Naive thymus-derived CD8-positive, alpha-beta T cell (primary cell): ENCODE data around the gene COQ10B. TPM values are rescaled to one million over a fixed set of nuclear protein-coding genes. Genes with fewer than 3 reads are reported as not detected.
"Not testable (repeated sequence)": the region's sequence is repeated elsewhere in the genome, so short reads cannot be mapped to it uniquely, and the experiment has no call there.

Experiments used
- ATAC-seq, 2 donors: fragments of 150-1000 bp; cut with Tn5 transposase in 1 of 2; sonication (Bioruptor Pico), chemical (Tn5 transposase) in 1 of 2; 1 replicate in 1 of 2; 2 replicates in 1 of 2; pipeline ENCODE4 v1.10.0; 2021; ENCODE audit warnings: mild to moderate bottlenecking in 2 of 2, moderate library complexity in 2 of 2
- POLR2A ChIA-PET: fragments of 350-600 bp; sonication (Branson Sonifier 250); formaldehyde crosslinking; loops from one replicate; lab custom pipeline; 2021; ENCODE audit warnings: antibody characterized with exemption; lab: Charles Lee
- DNase-seq, 10 donors: peaks; one replicate each; pipeline versions ENCODE4 v3.0.0 to v3.0.0-alpha.2; 2020 to 2022
- H3K27ac Mint-ChIP-seq, 10 donors: one replicate each; pipeline ENCODE4 v1.8.0; 2020 to 2022; ENCODE audit warnings: mild to moderate bottlenecking in 10 of 10, mixed read lengths in 10 of 10, moderate library complexity in 4 of 10, inconsistent platforms in 1 of 10
- H3K27me3 Mint-ChIP-seq, 5 donors: one replicate each; pipeline ENCODE4 v1.8.0; 2021 to 2022; ENCODE audit warnings: mixed read lengths in 5 of 5
- H3K36me3 Mint-ChIP-seq, 3 donors: one replicate each; pipeline ENCODE4 v1.8.0; 2020 to 2022; ENCODE audit warnings: mixed read lengths in 3 of 3, mild to moderate bottlenecking in 2 of 3, inconsistent platforms in 1 of 3
- H3K4me1 Mint-ChIP-seq, 4 donors: one replicate each; pipeline ENCODE4 v1.8.0; 2021 to 2022; ENCODE audit warnings: mixed read lengths in 4 of 4
- H3K4me3 Mint-ChIP-seq, 10 donors: one replicate each; pipeline ENCODE4 v1.8.0; 2020 to 2022; ENCODE audit warnings: mild to moderate bottlenecking in 10 of 10, mixed read lengths in 10 of 10, moderate library complexity in 6 of 10, inconsistent platforms in 1 of 10
- H3K9me3 Mint-ChIP-seq, 9 donors: one replicate each; pipeline ENCODE4 v1.8.0; 2020 to 2022; ENCODE audit warnings: mixed read lengths in 9 of 9, mild to moderate bottlenecking in 3 of 9, inconsistent platforms in 1 of 9, moderate library complexity in 1 of 9
- polyA plus RNA-seq, 3 donors: library from polyadenylated mRNA; unstranded; fragments of 300-500 nt; fragmentation: Illumina TruSeq; gene quantifications; one replicate each; pipeline ENCODE4 v1.2.3, GENCODE V29; 2021
- total RNA-seq, 8 experiments: library from RNA in 2 of 8; stranded (reverse) in 2 of 8; gene quantifications; one replicate each; pipeline ENCODE4 v1.2.3 and lab custom pipeline; 2021 to 2026

The COQ10B gene
- total and polyA plus RNA-seq, 5 experiments from 2014 or later, result 30.0 to 43.4 (median 35.1) TPM

GRCh38 chr2:197453914-197454398, 604 bp downstream of the COQ10B start:
- peak overlapping the region; percentile 100 for H3K27ac Mint-ChIP-seq
- peaks cover 25 to 59% (median 51%) of the 10 kb centered on the region in 4 donors for H3K4me1 Mint-ChIP-seq

DNA sequence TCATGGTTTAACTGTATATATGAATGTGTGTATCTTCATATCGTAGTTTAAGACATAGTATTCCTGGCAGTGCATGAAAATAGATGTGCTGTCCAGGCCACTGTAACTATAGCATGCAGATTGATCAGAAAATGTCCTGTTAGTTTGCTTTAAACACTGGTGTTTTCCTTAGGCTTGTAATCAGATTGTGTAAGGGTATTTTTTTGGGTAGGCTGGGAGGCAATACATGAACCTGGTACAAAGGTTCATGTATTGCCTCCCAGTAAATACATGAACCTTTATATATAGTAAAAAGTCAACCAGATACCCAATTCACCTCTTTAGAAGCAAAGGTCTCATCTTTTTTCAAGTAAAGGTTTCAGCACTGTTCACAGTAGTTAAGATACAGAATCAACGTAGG, 1.6 kb downstream of the COQ10B start:
- H3K27me3 Mint-ChIP-seq, result no peaks in the 10 kb centered on the region
- no peak for DNase-seq
- POLR2A ChIA-PET, result interaction anchor here (0.6 to 8.3 kb wide), 3 partner anchors 12 to 45 kb away, joined by 3 to 187 read pairs (median 3); partner anchors contain the start of genes HSPD1, HSPE1 and SF3B1
- peak overlapping the region; percentile 98 to 100 (median 100) for H3K4me3 Mint-ChIP-seq
- ATAC-seq, result no peak
- H3K36me3 Mint-ChIP-seq, result peaks cover 0 to 21% (median 6%) of the 10 kb centered on the region in 3 donors
- peaks cover 27 to 69% (median 57%) of the 10 kb centered on the region in 4 donors for H3K4me1 Mint-ChIP-seq
- H3K9me3 Mint-ChIP-seq, result no peaks in the 10 kb centered on the region
- H3K27ac Mint-ChIP-seq, result peak overlapping the region; percentile 32 to 100 (median 86)

More at GRCh38 chr2:197453914-197454398, 604 bp downstream of the COQ10B start:
- ATAC-seq (no peak), DNase-seq (no peak)
- Mint-ChIP-seq H3K9me3 (no peaks in the 10 kb centered on the region), H3K27me3 (no peaks in the 10 kb centered on the region), H3K36me3 (peaks cover 0 to 11% (median 3%) of the 10 kb centered on the region in 3 donors), H3K4me3 (peak overlapping the region; percentile 98 to 100 (median 100))
- POLR2A ChIA-PET, result interaction anchor here (0.7 to 8.3 kb wide), 6 partner anchors 9 to 62 kb away, joined by 3 to 187 read pairs (median 14); partner anchors contain the start of genes HSPD1, HSPE1, MOB4 and SF3B1

DNA sequence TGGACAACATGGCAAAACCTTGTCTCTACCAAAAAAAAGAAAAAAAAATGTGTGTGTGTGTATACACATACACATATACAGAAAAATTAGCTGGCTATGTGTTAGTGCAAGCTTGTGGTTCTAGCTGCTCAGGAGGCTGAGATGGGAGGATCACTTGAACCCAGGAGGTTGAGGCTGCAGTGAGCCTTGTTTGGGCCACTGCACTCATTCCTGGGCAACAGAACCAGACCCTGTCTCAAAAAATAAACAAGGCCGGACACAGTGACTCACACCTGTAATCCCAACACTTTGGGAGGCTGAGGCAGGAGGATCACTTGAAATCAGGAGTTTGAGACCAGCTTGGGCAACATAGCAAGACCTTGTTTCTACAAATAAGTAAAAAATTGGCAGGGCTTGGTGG, 2.1 kb downstream of the COQ10B start:
- H3K27ac Mint-ChIP-seq, result peak overlapping the region in 7 of 10 donors; percentile 17 to 70 (median 49)

DNA sequence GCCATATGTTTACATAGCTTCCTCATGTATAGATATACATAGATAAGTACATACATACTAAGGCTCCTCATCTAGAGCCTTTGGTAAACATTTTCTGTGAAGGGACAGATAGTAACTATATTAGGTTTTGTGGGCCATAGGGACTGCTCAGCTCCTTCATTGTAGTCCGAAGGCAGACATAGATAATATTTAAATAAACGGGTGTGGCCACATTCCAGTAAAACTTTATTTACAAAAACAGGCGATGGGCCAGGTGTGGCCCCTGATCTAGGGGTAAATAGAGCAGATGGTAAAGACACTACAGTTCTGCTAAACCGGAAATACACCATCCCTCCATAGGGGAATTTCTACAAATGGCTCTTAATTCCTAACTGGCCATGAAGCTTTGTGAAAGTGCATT, 7.3 kb downstream of the COQ10B start:
- Mint-ChIP-seq H3K9me3 (no peaks in the 10 kb centered on the region), H3K4me3 (no peak overlapping the region), H3K27ac (peak overlapping the region in 2 of 10 donors; percentile 45 to 53), H3K36me3 (peaks cover 0 to 72% (median 15%) of the 10 kb centered on the region in 3 donors), H3K27me3 (no peaks in the 10 kb centered on the region), H3K4me1 (peaks cover 13 to 45% (median 34%) of the 10 kb centered on the region in 4 donors)
- no peak for ATAC-seq
- POLR2A ChIA-PET, result interaction anchor here (0.5 kb wide), 1 partner anchor 48 kb away, joined by 10 read pairs; no protein-coding TSS in a partner anchor
- no peak for DNase-seq

More for the DNA sequence above, 2.1 kb downstream of the COQ10B start:
- H3K27me3 Mint-ChIP-seq, result no peaks in the 10 kb centered on the region
- no peak for ATAC-seq
- H3K4me1 Mint-ChIP-seq, result peaks cover 27 to 69% (median 58%) of the 10 kb centered on the region in 4 donors
- H3K9me3 Mint-ChIP-seq, result no peaks in the 10 kb centered on the region
- no peak for DNase-seq
- peak overlapping the region; percentile 27 to 100 (median 52) for H3K4me3 Mint-ChIP-seq
- peaks cover 0 to 25% (median 7%) of the 10 kb centered on the region in 3 donors for H3K36me3 Mint-ChIP-seq
- POLR2A ChIA-PET, result interaction anchor here (0.6 to 8.3 kb wide), 4 partner anchors 12 to 45 kb away, joined by 3 to 187 read pairs (median 4); partner anchors contain the start of genes HSPD1, HSPE1 and SF3B1

DNA sequence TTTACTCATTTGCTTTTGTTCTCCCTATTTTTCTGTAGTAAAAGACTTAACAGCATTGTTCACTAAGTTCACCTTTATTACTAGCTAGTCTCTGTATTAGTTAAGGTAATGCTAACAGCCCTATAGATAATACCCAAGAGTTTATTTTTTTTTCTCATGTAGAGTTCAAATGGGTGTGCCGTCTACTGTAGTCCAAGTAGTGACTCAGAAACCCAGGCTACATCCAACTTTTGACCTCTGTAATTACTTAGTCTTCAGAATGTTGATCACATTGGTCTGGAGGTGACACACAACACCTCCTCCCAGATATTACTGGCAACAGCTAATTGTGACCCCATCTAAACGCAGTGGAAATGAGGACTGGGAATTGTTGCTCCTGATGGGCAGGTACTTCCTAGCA, 7.7 kb downstream of the COQ10B start:
- Mint-ChIP-seq H3K27ac (peak overlapping the region in 1 of 10 donors; percentile 53), H3K9me3 (no peaks in the 10 kb centered on the region), H3K4me3 (no peak overlapping the region), H3K27me3 (no peaks in the 10 kb centered on the region), H3K36me3 (peaks cover 0 to 77% (median 15%) of the 10 kb centered on the region in 3 donors), H3K4me1 (peaks cover 11 to 42% (median 31%) of the 10 kb centered on the region in 4 donors)
- no peak for DNase-seq
- ATAC-seq, result no peak
- POLR2A ChIA-PET, result interaction anchor here (0.5 kb wide), 1 partner anchor 49 kb away, joined by 10 read pairs; no protein-coding TSS in a partner anchor

GRCh38 chr2:197464175-197464574, 10.8 kb downstream of the COQ10B start:
- Mint-ChIP-seq H3K4me1 (peaks cover 6 to 22% (median 10%) of the 10 kb centered on the region in 4 donors), H3K4me3 (no peak overlapping the region), H3K27ac (peak overlapping the region in 2 of 10 donors; percentile 61 to 70), H3K27me3 (no peaks in the 10 kb centered on the region), H3K9me3 (no peaks in the 10 kb centered on the region), H3K36me3 (peaks cover 0 to 91% (median 26%) of the 10 kb centered on the region in 3 donors)
- ATAC-seq (no peak), DNase-seq (no peak)
- POLR2A ChIA-PET, result interaction anchor here (1.1 kb wide), 1 partner anchor 34 kb away, joined by 3 read pairs; no protein-coding TSS in a partner anchor

GRCh38 chr2:197472166-197472565, 18.8 kb downstream of the COQ10B start:
- Mint-ChIP-seq H3K4me3 (no peak overlapping the region), H3K4me1 (peaks cover 0 to 4% (median 2%) of the 10 kb centered on the region in 4 donors), H3K27ac (peak overlapping the region in 3 of 10 donors; percentile 61 to 79 (median 78)), H3K27me3 (no peaks in the 10 kb centered on the region), H3K9me3 (no peaks in the 10 kb centered on the region), H3K36me3 (peaks cover 4 to 86% (median 31%) of the 10 kb centered on the region in 3 donors)
- POLR2A ChIA-PET, result interaction anchor here (0.7 kb wide), 1 partner anchor 155 kb away, joined by 4 read pairs; no protein-coding TSS in a partner anchor
- no peak for ATAC-seq
- DNase-seq, result no peak

- ATAC-seq (no peak), DNase-seq (no peak)
- peak overlapping the region in 2 of 10 donors; percentile 10 to 74 for H3K27ac Mint-ChIP-seq
- POLR2A ChIA-PET, result interaction anchor here (0.6 kb wide), 1 partner anchor 11 kb away, joined by 3 read pairs; no protein-coding TSS in a partner anchor
- H3K4me3 Mint-ChIP-seq, result no peak overlapping the region
- H3K27me3 Mint-ChIP-seq, result no peaks in the 10 kb centered on the region
- H3K9me3 Mint-ChIP-seq, result peaks cover 0 to 5% (median 0%) of the 10 kb centered on the region in 9 donors
- peaks cover 8 to 69% (median 46%) of the 10 kb centered on the region in 3 donors for H3K36me3 Mint-ChIP-seq
- peaks cover 0 to 2% (median under 1%) of the 10 kb centered on the region in 4 donors for H3K4me1 Mint-ChIP-seq
Measured at GRCh38 chr2:197477797-197478196, 24.4 kb downstream of the COQ10B start.

GRCh38 chr2:197480165-197481036, 27.0 kb downstream of the COQ10B start:
- Mint-ChIP-seq H3K36me3 (peaks cover 6 to 61% (median 49%) of the 10 kb centered on the region in 3 donors), H3K9me3 (peaks cover 0 to 17% (median 4%) of the 10 kb centered on the region in 9 donors), H3K4me3 (no peak overlapping the region), H3K4me1 (peaks cover 0 to 4% (median under 1%) of the 10 kb centered on the region in 4 donors), H3K27me3 (no peaks in the 10 kb centered on the region), H3K27ac (peak overlapping the region in 4 of 10 donors; percentile 52 to 68 (median 61))
- DNase-seq (no peak), ATAC-seq (peak in 1 of 2 donors; percentile 15)
- POLR2A ChIA-PET, result interaction anchor here (0.6 to 1.2 kb wide), 2 partner anchors 44 to 74 kb away, joined by 3 to 4 read pairs; no protein-coding TSS in a partner anchor

- H3K36me3 Mint-ChIP-seq, result peaks cover 6 to 65% (median 54%) of the 10 kb centered on the region in 3 donors
- ATAC-seq, H3K27me3 Mint-ChIP-seq, DNase-seq, H3K4me3 Mint-ChIP-seq, H3K4me1 Mint-ChIP-seq: not testable (repeated sequence)
- POLR2A ChIA-PET, result interaction anchor here (0.6 to 1.5 kb wide), 4 partner anchors 16 to 84 kb away, joined by 3 to 11 read pairs (median 4); partner anchors contain the start of genes COQ10B, HSPD1 and HSPE1
- H3K27ac Mint-ChIP-seq, result peak overlapping the region in 3 of 10 donors; percentile 25 to 41 (median 39)
- peaks cover 0 to 17% (median 4%) of the 10 kb centered on the region in 9 donors for H3K9me3 Mint-ChIP-seq
Measured at GRCh38 chr2:197484248-197484647, 30.9 kb downstream of the COQ10B start.

- ATAC-seq (no peak), DNase-seq (no peak)
- POLR2A ChIA-PET, result no interaction called here
- peaks cover 0 to 17% (median 4%) of the 10 kb centered on the region in 9 donors for H3K9me3 Mint-ChIP-seq
- no peak overlapping the region for H3K4me3 Mint-ChIP-seq
- H3K27ac Mint-ChIP-seq, result peak overlapping the region in 7 of 10 donors; percentile 5 to 66 (median 48)
- peaks cover 0 to 4% (median 0%) of the 10 kb centered on the region in 4 donors for H3K4me1 Mint-ChIP-seq
- H3K27me3 Mint-ChIP-seq, result no peaks in the 10 kb centered on the region
- peaks cover 0 to 74% (median 55%) of the 10 kb centered on the region in 3 donors for H3K36me3 Mint-ChIP-seq
Measured at GRCh38 chr2:197486175-197486574, 32.8 kb downstream of the COQ10B start.
